Small intestine (tissue), 4 donors: Measurements from ENCODE around the gene MARK2. TPM values are rescaled to one million over a fixed set of nuclear protein-coding genes. Genes with fewer than 3 reads are reported as not detected.

ENCODE experiments used
- polyA plus RNA-seq, 4 donors: library from polyadenylated mRNA; stranded (reverse) in 3 of 4; unstranded in 1 of 4; fragments of 200-250 nt in 3 of 4; fragments of 120-200 nt in 1 of 4; gene quantifications; one replicate each; pipeline versions ENCODE4 v1.2.1 to v1.2.3, GENCODE V29; 2013
- donor health status: healthy with polysubstance abuse.
- donor health status: Bipolar disorder and iron deficiency.
- donor health status: healthy.

Gene MARK2
- polyA plus RNA-seq, 4 donors = 25.9 to 44.8 (median 28.1) TPM

Other genes starting within 250 kb of the MARK2 start
- 10 to 100 TPM in 3 of 4 donors, 1 to 10 TPM in 1; 2.6 to 55.7 (median 30.4) TPM for gene PLAAT3, start 224.7 kb upstream of the MARK2 start, polyA plus RNA-seq
- gene ATL3, start 167.7 kb upstream of the MARK2 start, polyA plus RNA-seq = 10 to 100 TPM in 1 of 4 donors, 1 to 10 TPM in 3; 4.6 to 11.6 (median 8.3) TPM
- gene RTN3, start 157.6 kb upstream of the MARK2 start, polyA plus RNA-seq = 100 to 1,000 TPM in 1 of 4 donors, 10 to 100 TPM in 3; 27.3 to 101 (median 69.5) TPM
- 10 to 100 TPM in 1 of 4 donors, 1 to 10 TPM in 2, under 1 TPM in 1; 0.22 to 55.1 (median 3.9) TPM for gene ZFTA, start 70.3 kb upstream of the MARK2 start, polyA plus RNA-seq
- 10 to 100 TPM in 1 of 4 donors, 1 to 10 TPM in 3; 1.1 to 17.4 (median 5.4) TPM for gene SPINDOC, start 25.7 kb upstream of the MARK2 start, polyA plus RNA-seq
- 1 to 10 TPM in 3 of 4 donors, not detected in 1; 1.3 to 5.0 (median 2.1) TPM for gene RCOR2, start 78.1 kb downstream of the MARK2 start, polyA plus RNA-seq
- gene NAA40, start 99.9 kb downstream of the MARK2 start, polyA plus RNA-seq = 10 to 100 TPM; 13.1 to 36.2 (median 18.3) TPM
- 1,000 to 10,000 TPM in 3 of 4 donors, 100 to 1,000 TPM in 1; 331 to 1,570 (median 1,390) TPM for gene COX8A, start 135.5 kb downstream of the MARK2 start, polyA plus RNA-seq
- 10 to 100 TPM; 76.0 to 93.5 (median 82.4) TPM for gene OTUB1, start 147.3 kb downstream of the MARK2 start, polyA plus RNA-seq
- under 1 TPM in 2 of 4 donors, not detected in 2; 0.43 to 0.86 TPM for gene FLRT1, start 196.8 kb downstream of the MARK2 start, polyA plus RNA-seq